ENCODE results near the gene POTEI.
"Not testable (repeated sequence)": the region's sequence is repeated elsewhere in the genome, so short reads cannot be mapped to it uniquely, and the experiment has no call there.

POTEI gene

GRCh38 chr2:130454712-130455083, 54.4 kb downstream of the POTEI start:
- H3K4me2 ChIP-seq (ENCODE audit: low read depth, low read length, poor library complexity, severe bottlenecking); H3K79me2 ChIP-seq (ENCODE audit: insufficient read depth, low read length); H3K36me3 ChIP-seq (ENCODE audit: insufficient read depth, low read length); H3K4me1 ChIP-seq (ENCODE audit: insufficient read depth, low read length, poor library complexity, severe bottlenecking); H3K4me3 ChIP-seq (ENCODE audit: low read length, poor library complexity, severe bottlenecking); H3K9me2 ChIP-seq (replicated peaks; ENCODE audit: low read depth, low read length); H4K20me1 ChIP-seq (ENCODE audit: insufficient read depth, low read length, poor library complexity, severe bottlenecking); H3F3A ChIP-seq (ENCODE audit: low read depth); H3K9me3 ChIP-seq (ENCODE audit: insufficient read depth, low read depth, low read length); H3K27me3 ChIP-seq (ENCODE audit: insufficient read depth, low read length, poor library complexity, severe bottlenecking); H2AFZ ChIP-seq (ENCODE audit: low read length); H3K9ac ChIP-seq (ENCODE audit: low read depth, low read length, poor library complexity, severe bottlenecking): not testable (repeated sequence)

GRCh38 chr2:130453955-130454711, 55.0 kb downstream of the POTEI start:
- not testable (repeated sequence) for H3F3A ChIP-seq (ENCODE audit: low read depth); H3K4me1 ChIP-seq (ENCODE audit: insufficient read depth, low read length, poor library complexity, severe bottlenecking); H3K4me3 ChIP-seq (ENCODE audit: low read length, poor library complexity, severe bottlenecking); H3K79me2 ChIP-seq (ENCODE audit: insufficient read depth, low read length); H2AFZ ChIP-seq (ENCODE audit: low read length); H4K20me1 ChIP-seq (ENCODE audit: insufficient read depth, low read length, poor library complexity, severe bottlenecking); H3K27me3 ChIP-seq (ENCODE audit: insufficient read depth, low read length, poor library complexity, severe bottlenecking); H3K9me2 ChIP-seq (replicated peaks; ENCODE audit: low read depth, low read length); H3K9ac ChIP-seq (ENCODE audit: low read depth, low read length, poor library complexity, severe bottlenecking); H3K36me3 ChIP-seq (ENCODE audit: insufficient read depth, low read length); H3K9me3 ChIP-seq (ENCODE audit: insufficient read depth, low read depth, low read length); H3K4me2 ChIP-seq (ENCODE audit: low read depth, low read length, poor library complexity, severe bottlenecking)

- H3K9me2 ChIP-seq (replicated peaks; ENCODE audit: low read depth, low read length); H3K36me3 ChIP-seq (ENCODE audit: insufficient read depth, low read length); H3K9ac ChIP-seq (ENCODE audit: low read depth, low read length, poor library complexity, severe bottlenecking); H3K4me3 ChIP-seq (ENCODE audit: low read length, poor library complexity, severe bottlenecking); H3K79me2 ChIP-seq (ENCODE audit: insufficient read depth, low read length); H3K9me3 ChIP-seq (ENCODE audit: insufficient read depth, low read depth, low read length); H3K4me2 ChIP-seq (ENCODE audit: low read depth, low read length, poor library complexity, severe bottlenecking); H3F3A ChIP-seq (ENCODE audit: low read depth); H3K27me3 ChIP-seq (ENCODE audit: insufficient read depth, low read length, poor library complexity, severe bottlenecking); H2AFZ ChIP-seq (ENCODE audit: low read length); H3K4me1 ChIP-seq (ENCODE audit: insufficient read depth, low read length, poor library complexity, severe bottlenecking); H4K20me1 ChIP-seq (ENCODE audit: insufficient read depth, low read length, poor library complexity, severe bottlenecking): not testable (repeated sequence)
Measured at GRCh38 chr2:130452897-130453296, 56.2 kb downstream of the POTEI start.

GRCh38 chr2:130451823-130452222, 57.3 kb downstream of the POTEI start:
- H2AFZ ChIP-seq (ENCODE audit: low read length); H3K36me3 ChIP-seq (ENCODE audit: insufficient read depth, low read length); H3F3A ChIP-seq (ENCODE audit: low read depth); H3K4me3 ChIP-seq (ENCODE audit: low read length, poor library complexity, severe bottlenecking); H3K79me2 ChIP-seq (ENCODE audit: insufficient read depth, low read length); H3K9me3 ChIP-seq (ENCODE audit: insufficient read depth, low read depth, low read length); H3K9me2 ChIP-seq (replicated peaks; ENCODE audit: low read depth, low read length); H3K27me3 ChIP-seq (ENCODE audit: insufficient read depth, low read length, poor library complexity, severe bottlenecking); H4K20me1 ChIP-seq (ENCODE audit: insufficient read depth, low read length, poor library complexity, severe bottlenecking); H3K4me1 ChIP-seq (ENCODE audit: insufficient read depth, low read length, poor library complexity, severe bottlenecking); H3K9ac ChIP-seq (ENCODE audit: low read depth, low read length, poor library complexity, severe bottlenecking); H3K4me2 ChIP-seq (ENCODE audit: low read depth, low read length, poor library complexity, severe bottlenecking): not testable (repeated sequence)

- H2AFZ ChIP-seq (ENCODE audit: low read length); H3K36me3 ChIP-seq (ENCODE audit: insufficient read depth, low read length); H3K27me3 ChIP-seq (ENCODE audit: insufficient read depth, low read length, poor library complexity, severe bottlenecking); H3K79me2 ChIP-seq (ENCODE audit: insufficient read depth, low read length); H3K9me2 ChIP-seq (replicated peaks; ENCODE audit: low read depth, low read length); H4K20me1 ChIP-seq (ENCODE audit: insufficient read depth, low read length, poor library complexity, severe bottlenecking); H3K9me3 ChIP-seq (ENCODE audit: insufficient read depth, low read depth, low read length); H3K4me3 ChIP-seq (ENCODE audit: low read length, poor library complexity, severe bottlenecking); H3K9ac ChIP-seq (ENCODE audit: low read depth, low read length, poor library complexity, severe bottlenecking); H3K4me1 ChIP-seq (ENCODE audit: insufficient read depth, low read length, poor library complexity, severe bottlenecking); H3K4me2 ChIP-seq (ENCODE audit: low read depth, low read length, poor library complexity, severe bottlenecking); H3F3A ChIP-seq (ENCODE audit: low read depth): not testable (repeated sequence)
Measured at GRCh38 chr2:130451278-130451677, 57.9 kb downstream of the POTEI start.

- H2AFZ ChIP-seq (ENCODE audit: low read length); H3K36me3 ChIP-seq (ENCODE audit: insufficient read depth, low read length); H3K79me2 ChIP-seq (ENCODE audit: insufficient read depth, low read length); H3K9me3 ChIP-seq (ENCODE audit: insufficient read depth, low read depth, low read length); H3K9ac ChIP-seq (ENCODE audit: low read depth, low read length, poor library complexity, severe bottlenecking); H4K20me1 ChIP-seq (ENCODE audit: insufficient read depth, low read length, poor library complexity, severe bottlenecking); H3K4me3 ChIP-seq (ENCODE audit: low read length, poor library complexity, severe bottlenecking); H3K4me2 ChIP-seq (ENCODE audit: low read depth, low read length, poor library complexity, severe bottlenecking); H3K4me1 ChIP-seq (ENCODE audit: insufficient read depth, low read length, poor library complexity, severe bottlenecking); H3K9me2 ChIP-seq (replicated peaks; ENCODE audit: low read depth, low read length); H3F3A ChIP-seq (ENCODE audit: low read depth); H3K27me3 ChIP-seq (ENCODE audit: insufficient read depth, low read length, poor library complexity, severe bottlenecking): not testable (repeated sequence)
Measured at GRCh38 chr2:130450366-130450765, 58.8 kb downstream of the POTEI start.

GRCh38 chr2:130427631-130428030, 81.5 kb downstream of the POTEI start:
- not testable (repeated sequence) for H3K4me2 ChIP-seq (ENCODE audit: low read depth, low read length, poor library complexity, severe bottlenecking); H3K9ac ChIP-seq (ENCODE audit: low read depth, low read length, poor library complexity, severe bottlenecking); H3K9me3 ChIP-seq (ENCODE audit: insufficient read depth, low read depth, low read length); H3K36me3 ChIP-seq (ENCODE audit: insufficient read depth, low read length); H3F3A ChIP-seq (ENCODE audit: low read depth); H3K9me2 ChIP-seq (replicated peaks; ENCODE audit: low read depth, low read length); H3K4me3 ChIP-seq (ENCODE audit: low read length, poor library complexity, severe bottlenecking); H3K79me2 ChIP-seq (ENCODE audit: insufficient read depth, low read length); H3K4me1 ChIP-seq (ENCODE audit: insufficient read depth, low read length, poor library complexity, severe bottlenecking); H4K20me1 ChIP-seq (ENCODE audit: insufficient read depth, low read length, poor library complexity, severe bottlenecking); H2AFZ ChIP-seq (ENCODE audit: low read length); H3K27me3 ChIP-seq (ENCODE audit: insufficient read depth, low read length, poor library complexity, severe bottlenecking)

All from Loucy (cell line).